HG03135 (cell line): Measurements from ENCODE around the gene AREG.

Experiments used
- ATAC-seq: cut with Tn5 transposase; IDR thresholded peaks from one replicate; pipeline ENCODE4 v1.9.1; 2021; ENCODE audit warnings: mild to moderate bottlenecking, moderate library complexity; ENCODE audit not compliant: unreplicated experiment

Gene AREG

GRCh38 chr4:74456849-74457395 is 12.0 kb downstream of the AREG start:
- ATAC-seq = no peak

GRCh38 chr4:74460833-74461232 is 15.9 kb downstream of the AREG start:
- no peak for ATAC-seq

GRCh38 chr4:74463123-74463522 is 18.2 kb downstream of the AREG start:
- no peak for ATAC-seq

- no peak for ATAC-seq
Observed at GRCh38 chr4:74464291-74464690, 19.4 kb downstream of the AREG start.

DNA sequence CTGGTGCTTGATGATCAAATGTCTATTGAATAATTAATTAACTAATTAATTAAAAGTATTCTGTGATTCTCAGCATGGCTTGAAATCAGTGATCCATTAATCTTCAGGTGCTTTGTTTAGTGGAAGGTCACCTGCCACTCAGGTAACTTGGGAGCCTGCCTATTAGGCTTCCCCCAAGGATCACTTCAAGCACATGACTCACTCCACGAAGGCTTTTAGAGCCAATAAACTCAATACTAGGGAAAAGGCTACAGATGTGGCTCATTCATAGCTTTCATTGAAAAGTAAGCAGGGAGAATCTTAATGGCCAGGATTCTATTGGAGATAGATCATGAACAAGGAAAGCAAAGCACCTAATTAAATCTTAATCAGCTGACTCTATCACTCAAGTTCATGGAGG is 21.3 kb downstream of the AREG start:
- ATAC-seq = no peak

- ATAC-seq = no peak
Observed at GRCh38 chr4:74471264-74471663, 26.3 kb downstream of the AREG start.

- ATAC-seq = no peak
Observed at GRCh38 chr4:74473155-74473811, 28.3 kb downstream of the AREG start.

DNA sequence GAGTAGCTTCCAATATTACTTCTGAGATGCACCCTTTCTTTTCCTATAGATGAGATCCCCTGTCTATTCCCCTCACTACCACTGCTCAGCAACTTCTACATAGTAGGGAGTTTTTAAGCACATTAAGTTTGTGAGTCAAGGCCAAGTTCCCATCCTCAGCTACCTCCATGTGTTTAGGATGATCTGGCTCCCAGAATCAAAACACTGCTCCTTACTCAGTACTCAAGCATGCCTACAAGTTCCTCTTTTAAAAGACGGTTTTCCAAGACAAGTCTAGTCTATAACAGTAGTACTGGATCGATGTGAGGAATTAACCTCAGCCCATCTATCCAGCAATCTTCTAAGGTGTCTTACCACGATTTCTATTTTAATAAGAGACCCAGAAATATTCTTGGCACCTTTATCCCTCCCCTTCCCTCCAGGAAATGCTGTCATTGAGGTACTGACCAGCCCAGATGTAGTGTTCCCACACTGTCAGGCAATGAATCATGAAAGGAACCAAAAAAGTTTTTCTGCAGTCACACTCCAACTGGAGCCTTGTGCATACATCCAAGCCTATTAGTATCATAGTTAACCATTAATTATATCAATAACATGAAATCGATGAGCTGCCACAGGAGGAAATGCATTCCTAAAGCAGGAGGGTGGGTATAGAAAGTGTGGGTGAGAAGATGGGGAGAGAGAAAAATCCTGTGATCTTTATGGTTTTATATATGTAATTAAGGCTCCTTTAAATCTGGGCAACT is 29.6 kb downstream of the AREG start:
- no peak for ATAC-seq

DNA sequence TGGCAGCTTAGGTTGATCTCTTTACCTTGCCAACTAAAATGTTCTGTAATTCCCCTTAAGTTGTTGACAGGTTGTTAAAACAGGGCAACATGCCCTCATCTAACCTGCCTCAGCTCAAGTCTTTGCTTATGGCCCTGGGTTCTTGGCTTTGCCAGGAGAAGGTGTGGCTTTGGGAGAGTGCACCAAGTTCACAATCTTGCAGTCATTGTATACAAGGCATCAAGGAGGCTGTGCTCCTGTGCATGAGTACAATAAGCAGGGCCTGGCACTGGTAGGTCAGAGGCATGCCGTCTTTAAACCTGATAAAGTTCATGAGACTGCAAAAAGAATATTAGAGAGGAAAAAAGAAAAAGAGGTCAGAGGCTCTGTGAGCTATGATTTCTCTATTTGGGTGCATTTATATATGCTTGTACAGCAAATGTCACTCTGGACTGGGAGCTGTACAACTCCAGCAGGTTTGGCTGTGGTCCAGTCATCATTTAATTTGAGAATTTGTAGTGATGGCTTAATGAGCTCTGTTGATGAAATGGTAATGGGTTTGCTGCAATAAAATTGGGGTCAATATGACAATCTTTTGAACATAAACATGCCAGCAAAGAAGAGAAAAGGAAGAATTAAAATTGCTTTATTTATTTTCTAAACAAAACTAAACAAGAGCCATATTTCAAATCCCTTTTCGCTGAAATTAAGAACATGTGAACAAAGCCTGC is 30.3 kb downstream of the AREG start:
- no peak for ATAC-seq

DNA sequence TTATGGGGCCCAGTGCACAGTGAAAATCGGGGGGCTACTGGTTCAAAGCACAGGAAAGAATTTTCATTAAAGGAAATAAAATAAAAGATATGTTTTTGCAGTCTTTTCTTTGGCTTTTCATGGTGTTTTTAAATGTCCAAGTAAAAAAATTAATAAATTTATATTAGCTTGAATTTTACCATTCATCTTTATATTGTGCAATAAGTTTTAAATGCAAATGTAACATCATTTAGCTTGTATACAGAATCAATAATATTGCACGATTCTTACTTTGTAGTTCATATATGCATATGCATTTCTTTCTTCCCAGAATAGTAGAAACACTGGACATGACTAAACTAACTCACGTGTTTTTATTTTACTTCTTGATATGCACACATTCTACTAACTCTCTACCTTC is 31.0 kb downstream of the AREG start:
- no peak for ATAC-seq

- no peak for ATAC-seq
Observed at GRCh38 chr4:74479009-74479408, 34.1 kb downstream of the AREG start.

DNA sequence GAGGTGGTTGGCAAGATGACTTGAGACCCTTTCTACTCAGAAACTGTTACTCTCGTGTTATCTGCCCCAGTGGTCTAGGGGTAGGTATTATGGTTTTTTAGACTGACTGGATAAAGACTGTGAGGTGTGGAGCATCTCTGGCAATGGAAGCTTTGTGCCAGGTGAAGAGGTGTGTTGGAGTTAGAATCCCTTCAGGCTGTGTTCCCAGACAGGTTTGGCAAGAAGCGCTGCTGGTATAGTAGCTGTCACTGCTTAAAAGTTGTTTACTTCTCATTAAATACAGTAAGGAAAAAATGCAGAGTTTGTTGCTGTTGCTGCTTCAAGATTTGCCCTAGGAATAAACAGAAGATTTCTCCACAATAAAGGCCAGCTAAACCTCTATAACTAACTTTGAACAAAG is 35.3 kb downstream of the AREG start:
- no peak for ATAC-seq

GRCh38 chr4:74481891-74482609 is 37.1 kb downstream of the AREG start:
- ATAC-seq = no peak

DNA sequence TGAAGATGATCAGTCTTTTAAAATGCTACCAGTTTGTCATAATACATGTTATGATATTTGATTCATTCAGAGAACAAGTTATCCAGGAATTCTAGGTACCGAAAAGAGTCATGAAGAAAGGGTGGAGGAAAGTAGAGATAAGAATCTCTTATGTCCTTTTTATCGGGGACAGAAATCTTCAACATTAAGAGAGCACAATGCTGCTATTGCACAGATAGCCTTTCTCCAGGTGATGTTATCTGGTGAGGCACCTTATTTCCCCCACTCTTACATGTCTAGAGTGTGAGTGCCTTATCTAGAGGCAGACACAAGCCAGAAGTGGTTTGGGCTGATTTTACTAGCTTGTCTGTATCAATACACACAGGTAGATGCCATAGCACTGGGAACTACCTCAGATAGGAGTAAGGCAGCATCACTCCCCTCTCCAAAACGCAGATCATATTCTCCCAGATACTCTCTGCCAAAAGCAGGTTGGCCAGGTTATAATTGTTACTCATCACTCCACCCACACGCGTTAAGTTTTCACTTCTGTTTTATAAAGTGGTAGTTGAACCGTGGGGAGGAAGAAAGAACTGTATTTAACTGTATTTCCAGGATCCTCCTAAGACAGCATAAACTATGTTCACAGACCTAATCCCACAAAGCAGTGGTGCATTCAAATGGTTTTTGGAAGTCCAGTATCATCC is 38.4 kb downstream of the AREG start:
- no peak for ATAC-seq

DNA sequence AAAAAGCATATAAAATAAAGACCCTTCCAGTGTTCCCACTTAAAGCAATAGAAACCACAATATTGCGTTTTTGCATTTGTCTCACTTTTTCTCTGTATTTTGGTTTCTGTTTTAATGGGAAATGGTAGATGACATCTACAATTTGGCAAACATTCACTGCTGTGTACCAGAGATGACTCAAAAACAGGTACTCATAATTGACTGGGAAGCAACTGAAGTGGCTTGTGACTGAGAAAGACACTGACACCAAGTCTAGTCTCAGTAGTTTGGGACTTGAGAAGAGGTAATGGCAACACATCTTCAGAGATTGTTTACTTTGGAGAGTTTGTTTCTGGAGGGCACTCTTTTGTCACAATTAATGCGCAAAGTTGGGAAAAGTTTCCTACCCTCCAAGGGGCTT is 42.0 kb downstream of the AREG start:
- no peak for ATAC-seq

DNA sequence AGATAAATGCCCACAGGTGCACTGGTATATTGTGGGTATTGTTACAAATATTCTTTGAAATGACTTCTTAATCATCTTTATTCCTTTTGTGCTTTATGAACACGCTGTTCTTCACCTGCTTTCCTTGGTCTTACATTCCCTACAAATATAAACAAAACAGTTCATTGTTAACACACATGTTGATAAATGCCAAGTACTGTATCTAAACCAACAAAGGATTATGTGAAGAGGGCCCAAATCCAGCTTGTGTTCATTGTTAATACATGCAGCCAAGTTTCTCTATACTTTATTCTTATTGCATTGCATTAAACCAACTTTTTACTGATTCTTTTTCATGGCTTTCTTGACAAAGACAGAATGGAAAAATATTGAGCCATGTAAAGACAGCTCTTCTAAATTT is 42.8 kb downstream of the AREG start:
- ATAC-seq = no peak

GRCh38 chr4:74490736-74491135 is 45.8 kb downstream of the AREG start:
- ATAC-seq = no peak

GRCh38 chr4:74499986-74500781 is 55.2 kb downstream of the AREG start:
- no peak for ATAC-seq

DNA sequence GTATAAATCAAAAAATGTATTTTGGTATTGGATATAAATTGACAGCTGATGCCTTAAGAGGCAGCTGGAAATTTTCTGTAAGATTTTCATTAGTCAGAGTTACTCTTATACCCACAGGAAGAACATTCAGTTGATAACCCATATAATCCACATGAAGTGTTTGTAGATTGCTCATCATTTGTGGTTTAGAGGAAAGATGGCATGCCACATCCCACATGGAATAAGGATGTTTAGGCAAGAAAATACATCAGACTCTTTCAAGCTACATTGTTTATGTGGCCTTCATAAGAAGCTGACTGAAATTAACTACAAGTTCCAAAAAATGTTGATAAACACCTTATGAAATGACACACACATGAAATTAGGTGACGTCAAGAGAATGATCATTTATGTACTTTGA is 56.6 kb downstream of the AREG start:
- ATAC-seq = no peak

DNA sequence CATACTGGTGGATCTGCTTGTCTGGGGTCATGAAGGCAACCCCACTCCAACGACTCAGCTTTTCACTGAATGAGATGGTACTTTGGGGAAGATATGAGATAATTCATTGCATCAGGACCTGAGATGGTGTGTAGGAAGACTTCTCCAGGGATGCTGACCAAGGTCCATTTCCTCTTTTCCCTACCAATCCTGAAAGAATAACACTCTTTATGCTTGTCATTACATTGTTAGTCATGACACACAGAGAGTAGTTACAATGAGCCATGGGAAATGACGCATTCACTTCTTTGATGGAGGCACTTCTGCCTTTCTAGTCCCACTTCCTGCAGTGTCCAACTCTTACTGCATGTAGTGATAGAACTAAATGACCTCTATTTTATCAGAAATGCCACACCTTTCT is 58.6 kb downstream of the AREG start:
- ATAC-seq = no peak
